ENCODE measurements around the gene XKR7. TPM values are rescaled to one million over a fixed set of nuclear protein-coding genes. Genes with fewer than 3 reads are reported as not detected.

XKR7 gene
- total RNA-seq, 1 experiment from 2014 or later, result 1.3 TPM

DNA sequence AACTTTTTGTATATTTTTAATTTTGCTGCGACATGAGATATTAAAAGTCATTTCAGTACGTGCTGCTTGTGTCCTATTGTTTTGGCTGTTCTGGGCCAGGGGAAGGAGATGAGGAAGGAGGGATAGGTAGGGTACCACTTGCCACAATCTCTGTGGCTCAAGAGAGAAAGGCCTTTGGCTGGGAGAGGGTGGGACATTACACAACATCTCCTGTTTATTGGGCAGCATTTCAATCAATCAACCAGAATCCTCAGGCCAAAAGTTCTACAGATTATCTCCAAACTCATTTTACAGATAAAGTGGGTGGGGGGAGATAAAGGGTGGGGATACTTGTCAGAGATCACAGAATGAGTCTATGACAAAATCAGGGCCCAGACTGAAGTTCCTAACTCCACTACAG is 35.4 kb downstream of the XKR7 start:
- no peak overlapping the region for H4K5ac ChIP-seq (ENCODE audit: insufficient read length, low read depth, low read length)
- Mint-ChIP-seq H3K27me3 (ENCODE audit: low read depth) (peaks cover 11% of the 10 kb centered on the region), H3K36me3 (ENCODE audit: insufficient read depth in 1 of 3, low read depth in 3 of 3) (no peaks in the 10 kb centered on the region), H3K9me3 (no peaks in the 10 kb centered on the region; a peak in 1 of 5 replicates), H3K4me3 (no peak overlapping the region), H3K4me1 (peaks cover 25 to 31% of the 10 kb centered on the region in 2 experiments), H3K27ac (no peak overlapping the region; a peak in 1 of 7 replicates)
- H3K4ac ChIP-seq (ENCODE audit: low read depth, low read length), result no peak overlapping the region
- H2AK5ac ChIP-seq (ENCODE audit: insufficient read length, low read length), result no peak overlapping the region
- H3K4me2 ChIP-seq (ENCODE audit: insufficient read depth, insufficient read length, low read length), result no peak overlapping the region
- H3T11ph ChIP-seq (ENCODE audit: low read length), result no peak overlapping the region
- H3K56ac ChIP-seq (ENCODE audit: insufficient read length, low read depth, low read length), result no peak overlapping the region
- H3K9ac ChIP-seq (ENCODE audit: extremely low read depth, insufficient read length, low read length), result no peak overlapping the region
- H4K20me1 ChIP-seq (ENCODE audit: control insufficient read depth, insufficient read depth, insufficient read length), result no peaks in the 10 kb centered on the region
- H2AFZ ChIP-seq (ENCODE audit: low read length), result no peak overlapping the region
- H3K23me2 ChIP-seq (ENCODE audit: insufficient read length, low read depth, low read length, poor library complexity, severe bottlenecking), result no peaks in the 10 kb centered on the region
- H3K27ac ChIP-seq (ENCODE audit: insufficient read length, low read depth, low read length), result no peak overlapping the region
- peaks cover 2% of the 10 kb centered on the region; the same call in 1 of the 2 replicates for H3K4me1 ChIP-seq (ENCODE audit: insufficient read depth, low read length)
- H3K14ac ChIP-seq (ENCODE audit: insufficient read depth, low read length), result no peak overlapping the region
- H2BK12ac ChIP-seq (ENCODE audit: insufficient read length, low read depth, low read length), result no peak overlapping the region
- DNase-seq, result no peak
- WGBS (ENCODE audit: extremely low coverage, insufficient read length, low lambda C conversion rate), result no CpG with 5 or more reads among the region's 2 CpGs
- no peak overlapping the region for H2BK20ac ChIP-seq (ENCODE audit: low read depth, low read length, poor library complexity, severe bottlenecking)
- H4K8ac ChIP-seq (replicated peaks; ENCODE audit: insufficient read length, low read depth, low read length), result no peak overlapping the region
- no peak overlapping the region for H3K18ac ChIP-seq (ENCODE audit: insufficient read length, low read depth, low read length)
- no peak overlapping the region for H2BK5ac ChIP-seq (ENCODE audit: insufficient read length, low read length)
- H3K79me2 ChIP-seq (ENCODE audit: insufficient read depth, low read length), result no peaks in the 10 kb centered on the region
- H3K27me3 ChIP-seq (ENCODE audit: insufficient read depth, low read length), result no peaks in the 10 kb centered on the region
- H3K79me1 ChIP-seq (ENCODE audit: insufficient read depth, low read depth, low read length, poor library complexity, severe bottlenecking), result no peaks in the 10 kb centered on the region
- H3K23ac ChIP-seq (ENCODE audit: insufficient read length, low read depth, low read length), result no peak overlapping the region
- TF ChIP-seq, protein P1, sequence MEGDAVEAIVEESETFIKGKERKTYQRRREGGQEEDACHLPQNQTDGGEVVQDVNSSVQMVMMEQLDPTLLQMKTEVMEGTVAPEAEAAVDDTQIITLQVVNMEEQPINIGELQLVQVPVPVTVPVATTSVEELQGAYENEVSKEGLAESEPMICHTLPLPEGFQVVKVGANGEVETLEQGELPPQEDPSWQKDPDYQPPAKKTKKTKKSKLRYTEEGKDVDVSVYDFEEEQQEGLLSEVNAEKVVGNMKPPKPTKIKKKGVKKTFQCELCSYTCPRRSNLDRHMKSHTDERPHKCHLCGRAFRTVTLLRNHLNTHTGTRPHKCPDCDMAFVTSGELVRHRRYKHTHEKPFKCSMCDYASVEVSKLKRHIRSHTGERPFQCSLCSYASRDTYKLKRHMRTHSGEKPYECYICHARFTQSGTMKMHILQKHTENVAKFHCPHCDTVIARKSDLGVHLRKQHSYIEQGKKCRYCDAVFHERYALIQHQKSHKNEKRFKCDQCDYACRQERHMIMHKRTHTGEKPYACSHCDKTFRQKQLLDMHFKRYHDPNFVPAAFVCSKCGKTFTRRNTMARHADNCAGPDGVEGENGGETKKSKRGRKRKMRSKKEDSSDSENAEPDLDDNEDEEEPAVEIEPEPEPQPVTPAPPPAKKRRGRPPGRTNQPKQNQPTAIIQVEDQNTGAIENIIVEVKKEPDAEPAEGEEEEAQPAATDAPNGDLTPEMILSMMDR (conservative IDR thresholded peaks at IDR 0.05), result no peak
- H2BK120ac ChIP-seq (ENCODE audit: low read depth, low read length, poor library complexity, severe bottlenecking), result no peak overlapping the region
- no peak overlapping the region for H2BK15ac ChIP-seq (ENCODE audit: low read depth, low read length)
- no peak overlapping the region for H4K91ac ChIP-seq (ENCODE audit: insufficient read length, low read depth, low read length)
- H3K9me3 ChIP-seq (ENCODE audit: control insufficient read depth, low read depth, low read length), result no peaks in the 10 kb centered on the region

Measured in H9 (cell line).